Caki2 (cell line): Measurements from ENCODE around the gene DENND1A. TPM values are rescaled to one million over a fixed set of nuclear protein-coding genes. Genes with fewer than 3 reads are reported as not detected.
"Not testable (repeated sequence)": the region's sequence is repeated elsewhere in the genome, so short reads cannot be mapped to it uniquely, and the experiment has no call there.

Experiments used
- DNase-seq: peaks from one replicate; pipeline ENCODE4 v3.0.0-alpha.2; 2015; ENCODE audit warnings: low read depth
- in situ Hi-C: cut with HindIII; loops from 2 replicates; pipeline ENCODE4 v1.10.0; 2016; ENCODE audit warnings: low sequenced_read_pairs, low pct_unique_long_range_greater_than_20kb, mixed read lengths
- total RNA-seq: library from RNA; depleted of rRNA; stranded (reverse); fragments of >200 nt; shearing (Covaris generic); gene quantifications from 2 replicates; pipeline ENCODE4 v1.2.3, GENCODE V29; 2014; ENCODE audit warnings: low replicate concordance; rRNA removed

The DENND1A gene
- total RNA-seq, 1 experiment from 2014 or later = 14.0 TPM

DNA sequence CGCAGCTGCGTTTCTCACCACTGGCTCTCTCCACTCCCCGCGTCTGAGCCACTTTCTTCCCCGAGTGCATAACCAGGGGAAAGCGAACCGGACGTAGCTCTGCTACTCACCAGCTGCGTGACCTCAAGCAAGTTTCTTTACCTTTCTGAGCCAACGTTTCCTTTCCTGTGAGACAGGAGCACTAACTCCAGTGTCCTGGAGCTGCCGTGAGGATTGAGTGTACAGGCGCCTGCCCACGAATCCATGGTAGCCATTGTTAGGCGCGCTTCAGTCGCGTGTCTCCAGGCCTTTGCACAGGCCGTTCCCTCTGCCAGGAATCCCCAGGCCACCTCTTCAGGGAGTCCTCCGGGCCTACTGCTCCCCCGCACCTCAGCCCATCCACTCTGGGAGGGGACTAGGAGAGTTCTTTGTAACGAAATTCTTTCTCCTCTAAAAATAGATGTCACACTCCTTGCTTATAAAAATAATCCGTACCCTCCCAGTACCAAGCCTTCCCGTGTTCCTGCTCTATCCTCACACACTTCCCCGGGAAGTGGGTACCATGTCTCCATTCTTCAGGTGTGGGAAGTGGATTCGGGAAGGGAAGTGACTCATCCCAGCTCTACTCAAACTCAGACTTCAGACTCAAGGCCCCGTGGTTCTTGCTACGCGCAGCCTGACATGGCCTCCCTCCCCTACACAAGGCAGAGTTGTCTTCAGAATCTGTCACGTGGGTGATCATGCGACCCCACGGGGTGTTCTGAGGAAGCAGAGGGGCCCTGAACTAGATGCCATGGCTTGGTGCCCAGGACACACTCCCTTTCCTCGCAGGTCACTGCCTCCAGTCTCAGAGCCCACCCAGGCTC is 590.0 kb downstream of the DENND1A start:
- no peak for DNase-seq
- in situ Hi-C loops = no loop called here

- in situ Hi-C loops = no loop called here
- no peak for DNase-seq
These were observed 590.9 kb downstream of the DENND1A start for GRCh38 chr9:123338710-123339665.

DNA sequence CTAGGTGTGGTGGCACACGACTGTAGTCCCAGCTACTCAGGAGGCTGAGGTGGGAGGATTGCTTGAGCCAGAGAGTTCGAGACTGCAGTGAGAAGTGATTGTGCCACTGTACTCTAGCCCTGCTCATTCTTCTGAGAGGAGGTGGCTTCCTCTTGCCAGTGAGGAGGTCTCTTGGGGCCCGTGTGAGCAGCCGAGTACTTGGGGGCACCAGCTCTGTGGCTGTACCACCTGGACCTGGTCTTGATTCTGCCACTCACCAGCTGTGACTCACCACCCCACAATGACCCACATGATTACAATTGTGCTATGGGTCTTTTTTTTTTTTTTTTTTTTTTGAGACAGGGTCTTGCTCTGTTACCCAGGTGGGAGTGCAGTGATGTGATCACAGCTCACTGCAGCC is 592.0 kb downstream of the DENND1A start:
- in situ Hi-C loops = no loop called here
- no peak for DNase-seq

DNA sequence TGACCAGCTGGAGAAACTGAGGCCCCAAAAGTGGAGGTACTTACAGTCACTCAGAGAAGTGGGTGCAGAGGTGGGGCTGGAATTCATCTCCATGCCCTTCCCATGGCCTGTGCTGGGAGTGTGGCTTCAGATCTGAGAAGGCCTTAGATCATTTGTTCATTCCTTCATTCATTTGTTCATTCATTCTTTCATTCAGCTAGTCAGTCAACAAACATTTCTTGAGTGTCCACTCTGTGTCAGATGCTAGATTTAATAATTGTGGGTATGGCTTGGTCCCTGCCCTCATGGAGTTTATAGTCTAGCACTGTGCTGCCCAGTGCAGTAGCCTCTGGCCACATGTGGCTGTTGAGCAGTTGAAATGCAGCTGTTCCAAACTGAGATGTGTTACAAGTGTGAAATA is 593.0 kb downstream of the DENND1A start:
- in situ Hi-C loops = no loop called here
- DNase-seq = no peak

DNA sequence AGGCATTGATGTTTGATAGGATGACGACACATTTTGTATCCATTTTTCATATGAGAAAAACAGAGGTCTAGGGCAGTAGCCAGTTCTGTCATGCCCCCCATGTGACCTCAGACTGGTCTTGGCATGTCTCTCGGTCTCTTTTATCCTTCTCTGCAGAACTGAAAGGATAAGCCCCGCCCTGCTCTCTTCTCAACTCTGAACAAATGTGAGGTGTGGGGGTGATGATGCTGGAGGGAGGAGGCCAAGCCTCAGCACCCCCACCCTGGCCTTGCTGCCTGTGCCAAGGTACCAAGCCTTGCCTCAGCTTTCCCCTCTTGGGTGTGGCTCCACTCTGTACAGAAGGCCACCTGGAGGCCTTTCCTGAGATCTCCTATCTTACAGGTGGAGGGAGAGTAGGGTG is 593.5 kb downstream of the DENND1A start:
- no peak for DNase-seq
- in situ Hi-C loops = no loop called here

GRCh38 chr9:123335986-123336329 is 594.0 kb downstream of the DENND1A start:
- in situ Hi-C loops = no loop called here
- no peak for DNase-seq

- in situ Hi-C loops = no loop called here
- DNase-seq = peak; percentile 16
These were observed 594.5 kb downstream of the DENND1A start for GRCh38 chr9:123335193-123335985.

DNA sequence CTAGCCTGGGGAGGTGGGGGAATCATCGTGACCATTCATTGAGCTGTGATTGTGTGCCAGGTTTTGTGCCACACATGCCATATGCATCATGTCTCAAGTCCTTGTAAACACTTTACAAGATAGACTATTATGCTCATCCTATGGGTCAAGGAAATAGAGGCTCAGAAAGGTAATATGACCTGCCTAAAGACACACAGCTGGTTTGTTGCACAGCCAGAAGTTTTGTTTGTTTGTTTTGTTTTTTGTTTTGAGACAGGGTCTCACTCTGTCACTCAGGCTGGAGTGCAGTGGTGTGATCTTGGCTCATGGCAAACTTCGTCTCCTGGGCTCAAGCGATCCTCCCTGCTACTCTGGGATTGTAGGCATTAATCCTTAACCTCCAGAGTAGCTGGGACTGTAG is 595.3 kb downstream of the DENND1A start:
- no peak for DNase-seq
- in situ Hi-C loops = no loop called here

DNA sequence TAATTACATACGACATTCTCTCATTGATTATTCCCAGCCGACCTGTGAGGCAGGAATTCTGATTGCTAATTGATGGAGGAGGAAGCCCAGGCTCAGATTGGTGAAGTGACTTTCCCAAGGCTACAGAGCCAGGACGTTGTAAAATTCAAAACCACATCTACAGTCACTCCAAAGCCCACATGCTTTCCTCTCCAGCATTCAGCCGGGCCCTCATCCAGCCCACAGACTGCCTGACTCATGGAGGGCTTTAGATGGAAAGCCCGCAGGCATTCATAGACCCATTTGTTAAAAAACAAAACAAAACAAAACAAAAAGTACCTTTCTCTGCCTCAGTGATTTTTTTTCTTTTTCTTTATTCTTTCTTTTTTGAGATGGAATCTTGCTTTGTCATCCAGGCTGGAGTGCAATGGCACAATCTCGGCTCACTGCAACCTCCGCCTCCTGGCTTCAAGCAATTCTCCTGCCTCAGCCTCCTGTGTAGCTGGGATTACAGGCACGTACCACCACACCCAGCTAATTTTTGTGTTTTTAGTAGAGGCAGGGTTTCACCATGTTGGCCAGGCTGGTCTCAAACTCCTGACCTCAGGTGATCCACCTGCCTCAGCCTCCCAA is 596.8 kb downstream of the DENND1A start:
- in situ Hi-C loops, DNase-seq: not testable (repeated sequence)

DNA sequence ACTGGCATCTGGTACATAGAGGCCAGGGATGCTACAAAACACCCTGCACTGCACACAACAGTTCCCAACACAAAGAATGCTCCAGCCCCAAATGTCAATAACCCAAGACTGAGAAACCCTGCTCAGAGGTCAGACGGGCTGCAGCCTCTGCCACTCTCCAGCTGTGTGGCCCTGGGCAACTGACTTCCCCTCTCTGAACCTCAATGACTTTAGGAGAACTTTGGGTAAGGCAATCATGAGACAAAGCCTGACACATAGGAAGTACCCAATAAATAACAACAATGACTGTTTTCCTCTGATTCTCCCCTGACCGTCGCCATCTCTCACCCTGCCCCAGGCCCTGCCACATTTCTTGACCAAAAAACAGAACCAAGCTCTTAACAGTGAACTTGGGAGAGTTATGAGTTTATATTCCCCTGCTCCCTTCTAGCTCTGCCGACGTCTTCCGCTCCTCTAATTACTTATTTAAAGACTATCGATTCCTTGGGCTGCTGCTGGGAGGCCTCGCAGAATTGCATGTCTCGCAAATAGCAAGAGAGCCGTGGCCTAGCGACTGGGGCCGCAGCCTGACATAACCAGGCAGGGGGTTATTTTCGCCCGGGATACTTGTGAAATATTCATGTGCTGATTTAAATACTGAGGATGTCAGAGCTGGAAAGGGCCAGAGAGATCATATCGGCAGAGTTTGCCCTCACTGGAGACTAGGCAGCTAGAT is 598.4 kb downstream of the DENND1A start:
- in situ Hi-C loops = no loop called here
- no peak for DNase-seq

Other genes starting within 250 kb of the DENND1A start
- gene LHX2, start 81.6 kb upstream of the DENND1A start, total RNA-seq = 4.0 and 17.2 TPM in 2 replicates